ENCODE measurements around the gene OLFM1. TPM values are rescaled to one million over a fixed set of nuclear protein-coding genes. Genes with fewer than 3 reads are reported as not detected.

The OLFM1 gene
- total and polyA plus RNA-seq, 9 of the 15 experiments (the other 6 are each of a cell fraction or from before 2014, with no cell fraction given): not detected

DNA sequence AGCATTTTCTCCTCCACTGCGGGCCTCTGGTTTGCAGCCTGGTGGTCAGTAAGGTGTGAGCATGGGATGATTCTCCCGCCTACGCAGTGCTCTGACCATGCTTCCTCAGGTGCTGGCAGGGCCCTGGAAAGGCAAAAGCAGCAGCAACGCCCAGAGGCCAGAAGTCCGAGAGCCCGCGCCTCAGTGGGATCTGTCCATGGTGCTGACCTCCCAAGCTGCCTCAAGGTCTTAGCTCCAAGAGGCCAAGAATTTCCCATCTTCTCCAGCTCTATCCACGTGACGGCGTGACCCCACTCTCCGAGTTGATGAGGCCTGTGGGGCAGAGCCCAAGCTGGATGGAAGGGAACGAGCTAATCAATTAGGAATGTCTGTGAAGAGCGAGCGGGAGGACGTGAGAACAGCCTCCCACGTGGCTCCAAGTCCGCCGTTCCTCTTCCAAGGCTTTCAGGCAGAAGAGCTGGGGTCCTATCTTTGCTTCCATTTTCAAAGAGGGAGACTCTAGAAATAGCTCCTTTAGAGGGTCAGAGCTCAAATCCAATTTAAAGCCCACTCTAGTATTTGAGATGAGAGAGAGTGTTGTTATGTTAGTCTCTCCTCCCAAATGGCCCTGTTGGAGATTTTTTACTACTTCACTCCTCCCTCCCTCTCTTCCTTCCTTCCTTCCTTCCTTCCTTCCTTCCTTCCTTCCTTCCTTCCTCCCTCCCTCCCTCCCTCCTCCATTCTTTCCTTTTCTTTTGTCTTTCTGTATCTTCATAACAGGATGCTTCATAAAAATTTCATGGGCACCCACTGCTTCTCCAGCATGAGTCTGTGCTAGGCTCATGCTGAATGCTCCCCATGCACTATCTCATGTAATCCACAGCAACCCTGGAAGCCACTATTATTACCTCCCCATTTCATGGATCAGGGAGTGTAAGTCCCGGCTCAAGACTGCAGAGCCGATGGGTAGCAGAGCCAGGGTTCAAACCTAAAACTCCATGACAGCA lies 69.3 kb downstream of the OLFM1 start (continued):
- TF ChIP-seq ZNF511 (CRISPR knock-in tag; IDR thresholded peaks at IDR 0.05): peak; percentile 81; the same call in 1 of the 2 replicates
- peak in 1 of 2 experiments; percentile 81 for TF ChIP-seq AFF1 (IDR thresholded peaks at IDR 0.05; ENCODE audit: low read depth in 1 of 2, partially characterized antibody in 2 of 2)
- no peak for TF ChIP-seq ZNF140 (CRISPR knock-in tag; IDR thresholded peaks at IDR 0.05)
- no peak for TF ChIP-seq SPI1 (IDR thresholded peaks at IDR 0.05; ENCODE audit: borderline replicate concordance, low read depth, low read length)
- no peak for TF ChIP-seq RNF2 (IDR thresholded peaks at IDR 0.05)
- TF ChIP-seq HDAC2 (IDR thresholded peaks at IDR 0.05): peak; percentile 52; the same call in 1 of the 2 replicates
- TF ChIP-seq HMG20B (CRISPR knock-in tag; IDR thresholded peaks at IDR 0.05): no peak
- no peak for TF ChIP-seq RBFOX2 (IDR thresholded peaks at IDR 0.05; ENCODE audit: low read depth, low read length)

Measured in K562 (cell line).